Measurements from ENCODE around the gene ZFR.
"Not testable (repeated sequence)": the region's sequence is repeated elsewhere in the genome, so short reads cannot be mapped to it uniquely, and the experiment has no call there.

The ZFR gene

GRCh38 chr5:32320576-32320975 is 124.0 kb downstream of the ZFR start:
- no peak for TF ChIP-seq CTCF (IDR thresholded peaks at IDR 0.05; ENCODE audit: low read depth, low read length)
- no peak for DNase-seq (ENCODE audit: extremely low read depth, low read depth)

- no peak for DNase-seq (ENCODE audit: extremely low read depth, low read depth)
Measured at GRCh38 chr5:32319926-32320543, 124.5 kb downstream of the ZFR start.

GRCh38 chr5:32319392-32319791 is 125.1 kb downstream of the ZFR start:
- no peak for DNase-seq (ENCODE audit: extremely low read depth, low read depth)
- TF ChIP-seq CTCF (IDR thresholded peaks at IDR 0.05; ENCODE audit: low read depth, low read length) = no peak

More at GRCh38 chr5:32319926-32320543, 124.5 kb downstream of the ZFR start:
- TF ChIP-seq CTCF (IDR thresholded peaks at IDR 0.05; ENCODE audit: low read depth, low read length) = no peak

GRCh38 chr5:32317041-32317440 is 127.5 kb downstream of the ZFR start:
- DNase-seq (ENCODE audit: extremely low read depth, low read depth) = no peak

GRCh38 chr5:32315221-32316014 is 129.1 kb downstream of the ZFR start:
- no peak for DNase-seq (ENCODE audit: extremely low read depth, low read depth)
- TF ChIP-seq CTCF (IDR thresholded peaks at IDR 0.05; ENCODE audit: low read depth, low read length) = no peak

More at GRCh38 chr5:32317041-32317440, 127.5 kb downstream of the ZFR start:
- TF ChIP-seq CTCF (IDR thresholded peaks at IDR 0.05; ENCODE audit: low read depth, low read length) = no peak

- no peak for DNase-seq (ENCODE audit: extremely low read depth, low read depth)
- no peak for TF ChIP-seq CTCF (IDR thresholded peaks at IDR 0.05; ENCODE audit: low read depth, low read length)
Measured at GRCh38 chr5:32314658-32315057, 129.9 kb downstream of the ZFR start.

- DNase-seq (ENCODE audit: extremely low read depth, low read depth) = not testable (repeated sequence)
Measured at GRCh38 chr5:32314152-32314488, 130.4 kb downstream of the ZFR start.

All from AG09319 (cell line).